ENCODE results near the gene SLC9A5. TPM values are rescaled to one million over a fixed set of nuclear protein-coding genes. Genes with fewer than 3 reads are reported as not detected.

Gene SLC9A5
- total and polyA plus RNA-seq, 9 of the 15 experiments (the other 6 are each of a cell fraction or from before 2014, with no cell fraction given), result 0.06 to 3.1 (median 1.2) TPM

DNA sequence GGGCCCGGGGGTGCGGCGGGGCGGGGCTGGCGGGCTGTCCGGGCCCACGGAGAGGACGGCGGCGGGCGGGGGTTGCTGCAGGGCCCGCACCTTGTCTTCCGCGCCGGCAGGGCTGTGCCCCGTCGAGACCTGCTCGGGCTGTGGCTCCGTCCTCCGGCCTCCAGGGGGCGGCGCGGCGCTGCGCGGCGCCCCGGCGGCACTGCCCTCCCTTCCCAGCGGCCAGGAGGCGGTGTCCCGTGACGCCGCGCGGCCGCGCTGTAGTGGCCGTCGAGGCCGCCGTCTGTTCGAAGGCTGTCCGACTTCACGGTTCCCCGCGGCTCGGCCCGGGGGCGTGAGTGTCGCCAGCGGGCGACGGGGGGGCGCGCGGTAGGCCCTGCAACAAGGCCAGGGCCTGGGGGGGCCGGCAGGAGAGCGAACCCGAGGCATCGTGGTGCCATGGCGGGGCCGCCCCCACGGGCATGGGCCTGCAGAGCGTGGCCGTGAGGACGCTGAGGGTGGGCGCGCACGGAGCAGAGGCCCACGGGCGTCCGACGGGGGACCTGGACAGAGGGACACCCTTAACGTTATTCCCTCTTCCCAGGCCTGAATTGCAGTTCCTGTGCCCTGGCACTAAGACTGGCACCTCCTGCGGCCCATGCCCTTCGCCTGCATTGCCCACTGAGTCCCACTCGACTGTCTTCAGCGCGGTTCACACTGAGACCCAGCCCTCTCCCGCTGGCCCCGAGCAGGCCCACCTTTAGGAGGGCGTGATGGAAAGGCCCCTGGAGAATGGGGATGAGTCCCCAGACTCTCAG, 30.7 kb downstream of the SLC9A5 start, which contains the start of gene PLEKHG4 (continued):
- TF ChIP-seq MYBL2 (IDR thresholded peaks at IDR 0.05; ENCODE audit: low read depth), result no peak
- no peak for TF ChIP-seq MYBL2 (CRISPR knock-in tag; IDR thresholded peaks at IDR 0.05; ENCODE audit: borderline replicate concordance)
- TF ChIP-seq, protein P1, sequence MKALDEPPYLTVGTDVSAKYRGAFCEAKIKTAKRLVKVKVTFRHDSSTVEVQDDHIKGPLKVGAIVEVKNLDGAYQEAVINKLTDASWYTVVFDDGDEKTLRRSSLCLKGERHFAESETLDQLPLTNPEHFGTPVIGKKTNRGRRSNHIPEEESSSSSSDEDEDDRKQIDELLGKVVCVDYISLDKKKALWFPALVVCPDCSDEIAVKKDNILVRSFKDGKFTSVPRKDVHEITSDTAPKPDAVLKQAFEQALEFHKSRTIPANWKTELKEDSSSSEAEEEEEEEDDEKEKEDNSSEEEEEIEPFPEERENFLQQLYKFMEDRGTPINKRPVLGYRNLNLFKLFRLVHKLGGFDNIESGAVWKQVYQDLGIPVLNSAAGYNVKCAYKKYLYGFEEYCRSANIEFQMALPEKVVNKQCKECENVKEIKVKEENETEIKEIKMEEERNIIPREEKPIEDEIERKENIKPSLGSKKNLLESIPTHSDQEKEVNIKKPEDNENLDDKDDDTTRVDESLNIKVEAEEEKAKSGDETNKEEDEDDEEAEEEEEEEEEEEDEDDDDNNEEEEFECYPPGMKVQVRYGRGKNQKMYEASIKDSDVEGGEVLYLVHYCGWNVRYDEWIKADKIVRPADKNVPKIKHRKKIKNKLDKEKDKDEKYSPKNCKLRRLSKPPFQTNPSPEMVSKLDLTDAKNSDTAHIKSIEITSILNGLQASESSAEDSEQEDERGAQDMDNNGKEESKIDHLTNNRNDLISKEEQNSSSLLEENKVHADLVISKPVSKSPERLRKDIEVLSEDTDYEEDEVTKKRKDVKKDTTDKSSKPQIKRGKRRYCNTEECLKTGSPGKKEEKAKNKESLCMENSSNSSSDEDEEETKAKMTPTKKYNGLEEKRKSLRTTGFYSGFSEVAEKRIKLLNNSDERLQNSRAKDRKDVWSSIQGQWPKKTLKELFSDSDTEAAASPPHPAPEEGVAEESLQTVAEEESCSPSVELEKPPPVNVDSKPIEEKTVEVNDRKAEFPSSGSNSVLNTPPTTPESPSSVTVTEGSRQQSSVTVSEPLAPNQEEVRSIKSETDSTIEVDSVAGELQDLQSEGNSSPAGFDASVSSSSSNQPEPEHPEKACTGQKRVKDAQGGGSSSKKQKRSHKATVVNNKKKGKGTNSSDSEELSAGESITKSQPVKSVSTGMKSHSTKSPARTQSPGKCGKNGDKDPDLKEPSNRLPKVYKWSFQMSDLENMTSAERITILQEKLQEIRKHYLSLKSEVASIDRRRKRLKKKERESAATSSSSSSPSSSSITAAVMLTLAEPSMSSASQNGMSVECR (CRISPR knock-in tag; IDR thresholded peaks at IDR 0.05), result 0 out of 2 replicates have a peak, but pooled peaks have one; percentile 77
- no peak for TF ChIP-seq ETS2 (tag; IDR thresholded peaks at IDR 0.05; ENCODE audit: borderline replicate concordance, poor library complexity, severe bottlenecking)
- no peak for TF ChIP-seq BRCA1 (IDR thresholded peaks at IDR 0.05)
- TF ChIP-seq BRCA1 (CRISPR knock-in tag; IDR thresholded peaks at IDR 0.05), result no peak
- TF ChIP-seq, protein P2, sequence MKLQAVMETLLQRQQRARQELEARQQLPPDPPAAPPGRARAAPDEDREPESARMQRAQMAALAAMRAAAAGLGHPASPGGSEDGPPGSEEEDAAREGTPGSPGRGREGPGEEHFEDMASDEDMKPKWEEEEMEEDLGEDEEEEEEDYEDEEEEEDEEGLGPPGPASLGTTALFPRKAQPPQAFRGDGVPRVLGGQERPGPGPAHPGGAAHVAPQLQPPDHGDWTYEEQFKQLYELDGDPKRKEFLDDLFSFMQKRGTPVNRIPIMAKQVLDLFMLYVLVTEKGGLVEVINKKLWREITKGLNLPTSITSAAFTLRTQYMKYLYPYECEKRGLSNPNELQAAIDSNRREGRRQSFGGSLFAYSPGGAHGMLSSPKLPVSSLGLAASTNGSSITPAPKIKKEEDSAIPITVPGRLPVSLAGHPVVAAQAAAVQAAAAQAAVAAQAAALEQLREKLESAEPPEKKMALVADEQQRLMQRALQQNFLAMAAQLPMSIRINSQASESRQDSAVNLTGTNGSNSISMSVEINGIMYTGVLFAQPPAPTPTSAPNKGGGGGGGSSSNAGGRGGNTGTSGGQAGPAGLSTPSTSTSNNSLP (IDR thresholded peaks at IDR 0.05; ENCODE audit: borderline replicate concordance, low read depth, low read length), result no peak
- TF ChIP-seq, protein P3, sequence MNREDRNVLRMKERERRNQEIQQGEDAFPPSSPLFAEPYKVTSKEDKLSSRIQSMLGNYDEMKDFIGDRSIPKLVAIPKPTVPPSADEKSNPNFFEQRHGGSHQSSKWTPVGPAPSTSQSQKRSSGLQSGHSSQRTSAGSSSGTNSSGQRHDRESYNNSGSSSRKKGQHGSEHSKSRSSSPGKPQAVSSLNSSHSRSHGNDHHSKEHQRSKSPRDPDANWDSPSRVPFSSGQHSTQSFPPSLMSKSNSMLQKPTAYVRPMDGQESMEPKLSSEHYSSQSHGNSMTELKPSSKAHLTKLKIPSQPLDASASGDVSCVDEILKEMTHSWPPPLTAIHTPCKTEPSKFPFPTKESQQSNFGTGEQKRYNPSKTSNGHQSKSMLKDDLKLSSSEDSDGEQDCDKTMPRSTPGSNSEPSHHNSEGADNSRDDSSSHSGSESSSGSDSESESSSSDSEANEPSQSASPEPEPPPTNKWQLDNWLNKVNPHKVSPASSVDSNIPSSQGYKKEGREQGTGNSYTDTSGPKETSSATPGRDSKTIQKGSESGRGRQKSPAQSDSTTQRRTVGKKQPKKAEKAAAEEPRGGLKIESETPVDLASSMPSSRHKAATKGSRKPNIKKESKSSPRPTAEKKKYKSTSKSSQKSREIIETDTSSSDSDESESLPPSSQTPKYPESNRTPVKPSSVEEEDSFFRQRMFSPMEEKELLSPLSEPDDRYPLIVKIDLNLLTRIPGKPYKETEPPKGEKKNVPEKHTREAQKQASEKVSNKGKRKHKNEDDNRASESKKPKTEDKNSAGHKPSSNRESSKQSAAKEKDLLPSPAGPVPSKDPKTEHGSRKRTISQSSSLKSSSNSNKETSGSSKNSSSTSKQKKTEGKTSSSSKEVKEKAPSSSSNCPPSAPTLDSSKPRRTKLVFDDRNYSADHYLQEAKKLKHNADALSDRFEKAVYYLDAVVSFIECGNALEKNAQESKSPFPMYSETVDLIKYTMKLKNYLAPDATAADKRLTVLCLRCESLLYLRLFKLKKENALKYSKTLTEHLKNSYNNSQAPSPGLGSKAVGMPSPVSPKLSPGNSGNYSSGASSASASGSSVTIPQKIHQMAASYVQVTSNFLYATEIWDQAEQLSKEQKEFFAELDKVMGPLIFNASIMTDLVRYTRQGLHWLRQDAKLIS (CRISPR knock-in tag; IDR thresholded peaks at IDR 0.05), result no peak; the same call in 1 of the 2 replicates
- TF ChIP-seq HLTF (IDR thresholded peaks at IDR 0.05), result no peak; the same call in 1 of the 2 replicates
- no peak for TF ChIP-seq PURB (CRISPR knock-in tag; IDR thresholded peaks at IDR 0.05; ENCODE audit: low read depth)
- peak; percentile 74 for TF ChIP-seq RBM25 (IDR thresholded peaks at IDR 0.05; ENCODE audit: low read depth, low read length, severe bottlenecking)
- TF ChIP-seq, protein P4, sequence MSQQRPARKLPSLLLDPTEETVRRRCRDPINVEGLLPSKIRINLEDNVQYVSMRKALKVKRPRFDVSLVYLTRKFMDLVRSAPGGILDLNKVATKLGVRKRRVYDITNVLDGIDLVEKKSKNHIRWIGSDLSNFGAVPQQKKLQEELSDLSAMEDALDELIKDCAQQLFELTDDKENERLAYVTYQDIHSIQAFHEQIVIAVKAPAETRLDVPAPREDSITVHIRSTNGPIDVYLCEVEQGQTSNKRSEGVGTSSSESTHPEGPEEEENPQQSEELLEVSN (IDR thresholded peaks at IDR 0.05; ENCODE audit: borderline replicate concordance in 1 of 2, extremely low read depth in 1 of 2, insufficient read depth in 1 of 2, insufficient read length in 1 of 2, low read depth in 1 of 2, low read length in 1 of 2, poor library complexity in 1 of 2, severe bottlenecking in 1 of 2), result peak; percentile 93 to 95

Measured in K562 (cell line).